ENCODE data around the gene ART1. TPM values are rescaled to one million over a fixed set of nuclear protein-coding genes. Genes with fewer than 3 reads are reported as not detected.

The ART1 gene
- total RNA-seq, 1 donor from 2014 or later, result not detected

DNA sequence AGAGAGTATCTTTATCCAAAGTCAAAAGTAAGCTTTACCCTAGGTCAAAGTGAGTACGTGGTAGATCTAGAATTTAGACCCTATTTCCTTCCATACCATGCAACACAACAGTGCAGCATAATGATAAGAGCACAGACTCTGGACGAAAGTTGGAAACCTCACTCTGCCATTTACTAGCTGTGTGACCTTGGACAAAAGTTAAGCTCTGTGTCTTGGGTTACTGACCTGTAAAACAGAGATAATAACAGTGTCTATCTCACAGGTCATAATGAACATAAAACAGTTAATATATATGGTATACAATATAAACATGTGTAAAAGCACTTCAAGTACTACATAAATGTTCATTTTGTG is 39.9 kb downstream of the ART1 start:
- Mint-ChIP-seq H3K27me3 (ENCODE audit: unreplicated experiment) (no peaks in the 10 kb centered on the region), H3K36me3 (ENCODE audit: low read depth, unreplicated experiment) (peaks cover 42% of the 10 kb centered on the region)
- no peak for DNase-seq (ENCODE audit: low spot score)

DNA sequence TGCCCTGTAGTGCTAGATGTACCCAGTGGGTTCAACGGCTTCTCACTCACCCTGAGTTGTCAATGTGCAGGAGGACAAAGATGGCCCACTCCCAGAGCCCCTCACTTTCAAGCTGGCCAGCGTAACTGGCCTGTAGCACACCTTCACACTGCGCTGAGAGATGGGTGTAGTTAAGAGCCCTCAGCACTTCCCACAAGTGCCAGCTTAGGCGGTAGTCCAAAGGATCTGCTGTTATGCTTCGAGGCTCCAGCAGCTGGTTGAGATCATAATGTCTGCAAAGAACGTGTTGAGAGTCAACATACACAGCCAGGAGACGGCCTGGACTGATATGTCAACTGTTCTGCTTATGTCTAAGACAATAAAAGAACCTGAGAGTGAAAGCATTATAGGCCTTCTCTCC is 41.0 kb downstream of the ART1 start:
- no peak for DNase-seq (ENCODE audit: low spot score)
- H3K27ac Mint-ChIP-seq (ENCODE audit: unreplicated experiment), result no peak overlapping the region
- H3K4me1 Mint-ChIP-seq (ENCODE audit: unreplicated experiment), result no peaks in the 10 kb centered on the region
- peaks cover 1% of the 10 kb centered on the region for H3K27me3 Mint-ChIP-seq (ENCODE audit: unreplicated experiment)
- no peak overlapping the region for H3K4me3 Mint-ChIP-seq (ENCODE audit: unreplicated experiment)
- TF ChIP-seq, protein P1, sequence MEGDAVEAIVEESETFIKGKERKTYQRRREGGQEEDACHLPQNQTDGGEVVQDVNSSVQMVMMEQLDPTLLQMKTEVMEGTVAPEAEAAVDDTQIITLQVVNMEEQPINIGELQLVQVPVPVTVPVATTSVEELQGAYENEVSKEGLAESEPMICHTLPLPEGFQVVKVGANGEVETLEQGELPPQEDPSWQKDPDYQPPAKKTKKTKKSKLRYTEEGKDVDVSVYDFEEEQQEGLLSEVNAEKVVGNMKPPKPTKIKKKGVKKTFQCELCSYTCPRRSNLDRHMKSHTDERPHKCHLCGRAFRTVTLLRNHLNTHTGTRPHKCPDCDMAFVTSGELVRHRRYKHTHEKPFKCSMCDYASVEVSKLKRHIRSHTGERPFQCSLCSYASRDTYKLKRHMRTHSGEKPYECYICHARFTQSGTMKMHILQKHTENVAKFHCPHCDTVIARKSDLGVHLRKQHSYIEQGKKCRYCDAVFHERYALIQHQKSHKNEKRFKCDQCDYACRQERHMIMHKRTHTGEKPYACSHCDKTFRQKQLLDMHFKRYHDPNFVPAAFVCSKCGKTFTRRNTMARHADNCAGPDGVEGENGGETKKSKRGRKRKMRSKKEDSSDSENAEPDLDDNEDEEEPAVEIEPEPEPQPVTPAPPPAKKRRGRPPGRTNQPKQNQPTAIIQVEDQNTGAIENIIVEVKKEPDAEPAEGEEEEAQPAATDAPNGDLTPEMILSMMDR (IDR thresholded peaks at IDR 0.05; ENCODE audit: unreplicated experiment), result no peak
- no peaks in the 10 kb centered on the region for H3K9me3 Mint-ChIP-seq (ENCODE audit: unreplicated experiment)
- peaks cover 38% of the 10 kb centered on the region for H3K36me3 Mint-ChIP-seq (ENCODE audit: low read depth, unreplicated experiment)

More for the DNA sequence above, 39.9 kb downstream of the ART1 start:
- Mint-ChIP-seq H3K9me3 (ENCODE audit: unreplicated experiment) (no peaks in the 10 kb centered on the region), H3K4me3 (ENCODE audit: unreplicated experiment) (no peak overlapping the region), H3K27ac (ENCODE audit: unreplicated experiment) (no peak overlapping the region), H3K4me1 (ENCODE audit: unreplicated experiment) (no peaks in the 10 kb centered on the region)
- TF ChIP-seq, protein P1 (IDR thresholded peaks at IDR 0.05; ENCODE audit: unreplicated experiment), result no peak

DNA sequence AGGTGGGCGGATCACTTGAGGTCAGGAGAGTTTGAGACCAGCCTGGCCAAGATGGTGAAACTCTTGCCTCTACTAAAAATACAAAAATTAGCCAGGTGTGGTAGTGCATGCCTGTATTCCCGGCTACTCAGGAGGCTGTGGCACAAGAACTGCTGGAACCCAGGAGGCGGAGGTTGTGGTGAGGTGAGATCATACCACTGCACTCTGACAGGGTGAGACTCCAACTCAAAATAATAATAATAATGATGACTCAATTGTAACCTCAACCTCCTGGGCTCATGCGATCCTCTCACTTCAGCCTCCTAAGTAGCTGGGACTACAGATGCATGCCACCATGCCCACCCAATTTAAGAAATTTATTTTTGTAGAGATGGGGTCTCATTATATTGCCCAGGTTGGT is 41.8 kb downstream of the ART1 start:
- H3K4me3 Mint-ChIP-seq (ENCODE audit: unreplicated experiment), result no peak overlapping the region
- H3K27ac Mint-ChIP-seq (ENCODE audit: unreplicated experiment), result no peak overlapping the region
- TF ChIP-seq, protein P1 (IDR thresholded peaks at IDR 0.05; ENCODE audit: unreplicated experiment), result no peak
- no peaks in the 10 kb centered on the region for H3K9me3 Mint-ChIP-seq (ENCODE audit: unreplicated experiment)
- H3K36me3 Mint-ChIP-seq (ENCODE audit: low read depth, unreplicated experiment), result peaks cover 34% of the 10 kb centered on the region
- H3K27me3 Mint-ChIP-seq (ENCODE audit: unreplicated experiment), result peaks cover 1% of the 10 kb centered on the region
- H3K4me1 Mint-ChIP-seq (ENCODE audit: unreplicated experiment), result no peaks in the 10 kb centered on the region
- no peak for DNase-seq (ENCODE audit: low spot score)

DNA sequence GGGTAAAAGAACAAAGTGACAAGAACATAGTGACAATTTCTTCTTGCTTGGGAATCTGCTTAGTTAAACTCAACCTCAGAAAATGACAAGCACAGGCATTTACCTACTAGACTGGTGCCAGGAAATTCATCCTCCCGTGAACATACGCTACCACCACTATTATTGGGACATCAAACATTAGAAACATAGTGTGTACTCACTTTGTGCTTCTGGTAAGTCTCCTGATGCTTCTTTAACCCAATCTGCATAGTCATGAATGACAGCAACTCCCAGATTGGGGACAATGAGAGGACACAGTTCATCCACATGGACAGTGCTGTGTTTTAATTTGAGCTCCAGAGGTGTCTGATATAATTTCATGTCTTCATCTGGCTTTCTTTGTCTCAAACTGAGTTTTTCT is 55.5 kb downstream of the ART1 start:
- no peak overlapping the region for H3K4me3 Mint-ChIP-seq (ENCODE audit: unreplicated experiment)
- peaks cover 40% of the 10 kb centered on the region for H3K36me3 Mint-ChIP-seq (ENCODE audit: low read depth, unreplicated experiment)
- no peaks in the 10 kb centered on the region for H3K27me3 Mint-ChIP-seq (ENCODE audit: unreplicated experiment)
- H3K9me3 Mint-ChIP-seq (ENCODE audit: unreplicated experiment), result no peaks in the 10 kb centered on the region
- H3K4me1 Mint-ChIP-seq (ENCODE audit: unreplicated experiment), result no peaks in the 10 kb centered on the region
- TF ChIP-seq, protein P1 (IDR thresholded peaks at IDR 0.05; ENCODE audit: unreplicated experiment), result no peak
- no peak for DNase-seq (ENCODE audit: low spot score)
- no peak overlapping the region for H3K27ac Mint-ChIP-seq (ENCODE audit: unreplicated experiment)

DNA sequence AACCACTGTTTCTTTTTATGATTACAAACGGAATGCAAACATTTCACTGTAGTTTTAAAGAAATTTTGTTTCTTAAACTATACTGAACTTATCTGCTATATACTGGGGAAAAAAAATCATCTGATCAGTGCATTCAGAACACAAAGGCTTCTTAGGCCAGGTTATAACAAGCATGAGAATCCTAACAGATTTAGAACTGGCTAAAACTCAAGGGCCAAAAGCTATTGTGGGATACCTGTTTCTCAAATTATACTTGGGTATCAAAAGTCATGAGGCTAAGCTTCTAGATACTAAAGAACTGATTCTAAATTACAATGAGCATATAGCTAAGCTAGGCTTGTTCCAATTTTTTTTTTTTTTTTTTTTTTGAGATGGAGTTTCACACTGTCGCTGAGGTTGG is 56.0 kb downstream of the ART1 start:
- no peak for DNase-seq (ENCODE audit: low spot score)
- Mint-ChIP-seq H3K27me3 (ENCODE audit: unreplicated experiment) (no peaks in the 10 kb centered on the region), H3K4me1 (ENCODE audit: unreplicated experiment) (no peaks in the 10 kb centered on the region), H3K4me3 (ENCODE audit: unreplicated experiment) (no peak overlapping the region), H3K27ac (ENCODE audit: unreplicated experiment) (no peak overlapping the region), H3K36me3 (ENCODE audit: low read depth, unreplicated experiment) (peaks cover 38% of the 10 kb centered on the region), H3K9me3 (ENCODE audit: unreplicated experiment) (no peaks in the 10 kb centered on the region)
- TF ChIP-seq, protein P1 (IDR thresholded peaks at IDR 0.05; ENCODE audit: unreplicated experiment), result no peak
